PC-3 (cell line): ENCODE data around the gene IFNL1. TPM values are rescaled to one million over a fixed set of nuclear protein-coding genes. Genes with fewer than 3 reads are reported as not detected.
"Not testable (repeated sequence)": the region's sequence is repeated elsewhere in the genome, so short reads cannot be mapped to it uniquely, and the experiment has no call there.

Source experiments
- ATAC-seq: fragments of 200-7000 bp; cut with Tn5 transposase; 2 replicates; pipeline ENCODE4 v1.9.1; 2020; ENCODE audit warnings: mild to moderate bottlenecking, moderate library complexity
- BruUV-seq: library from RNA; stranded (reverse); fragments of 400-500 nt; replicated peaks from 2 replicates; lab custom pipeline; 2021; lab: Mats Ljungman, UMichigan
- CTCF ChIA-PET: fragments of 300-600 bp; sonication (Branson Sonifier 250); formaldehyde crosslinking; loops from one replicate; lab custom pipeline; 2022; ENCODE audit warnings: antibody characterized with exemption; lab: Charles Lee
- POLR2A ChIA-PET: fragments of 300-600 bp; sonication (Branson Sonifier 250); formaldehyde crosslinking; loops from one replicate; lab custom pipeline; 2022; ENCODE audit warnings: antibody characterized with exemption; ENCODE audit not compliant: unreplicated experiment; lab: Charles Lee
- DNase-seq: peaks from one replicate; pipeline ENCODE4 v3.0.0-alpha.2; 2015
- H2AFZ ChIP-seq: fragments of 300-600 bp; sonication (generic); 2 replicates; pipeline ENCODE4 v1.6.0; 2016; ENCODE audit warnings: antibody characterized with exemption, low read length
- H3F3A ChIP-seq: fragments of 300-600 bp; sonication (generic); one replicate; pipeline ENCODE4 v1.6.0; 2017; ENCODE audit warnings: antibody characterized with exemption, low read length, control low read depth, mild to moderate bottlenecking; ENCODE audit not compliant: unreplicated experiment
- H3K27ac ChIP-seq: fragments of 300-600 bp; sonication (generic); 2 replicates; pipeline ENCODE4 v1.5.1; 2016; ENCODE audit warnings: mild to moderate bottlenecking, low read length
- H3K27me3 ChIP-seq: fragments of 300-600 bp; sonication (generic); 2 replicates; pipeline ENCODE4 v1.6.1; 2016; ENCODE audit warnings: low read length, mixed read lengths
- H3K36me3 ChIP-seq: fragments of 300-600 bp; sonication (generic); 2 replicates; pipeline ENCODE4 v1.6.1; 2016; ENCODE audit warnings: low read depth, mixed run types, low read length, mixed read lengths
- H3K4me1 ChIP-seq: fragments of 300-600 bp; sonication (generic); 2 replicates; pipeline ENCODE4 v1.5.1; 2016; ENCODE audit warnings: low read length; ENCODE audit not compliant: insufficient read depth
- H3K4me2 ChIP-seq: fragments of 300-600 bp; sonication (generic); 2 replicates; pipeline ENCODE4 v1.6.0; 2016; ENCODE audit warnings: low read length
- H3K4me3 ChIP-seq: fragments of 300-600 bp; sonication (generic); 2 replicates; pipeline ENCODE4 v1.5.1; 2016; ENCODE audit warnings: mild to moderate bottlenecking, low read length, mixed read lengths
- H3K79me2 ChIP-seq: fragments of 300-600 bp; sonication (generic); 2 replicates; pipeline ENCODE4 v1.6.1; 2017; ENCODE audit warnings: low read length, mixed read lengths
- H3K9ac ChIP-seq: fragments of 300-600 bp; sonication (generic); 2 replicates; pipeline ENCODE4 v1.6.0; 2016; ENCODE audit warnings: mild to moderate bottlenecking, low read length
- H3K9me2 ChIP-seq: fragments of 300-600 bp; sonication (generic); replicated peaks from 2 replicates; pipeline ENCODE4 v1.6.1; 2016; ENCODE audit warnings: mixed run types, low read length, mixed read lengths
- H3K9me3 ChIP-seq: fragments of 300-600 bp; sonication (generic); 2 replicates; pipeline ENCODE4 v1.6.1; 2016; ENCODE audit warnings: low read length, mixed read lengths
- H4K20me1 ChIP-seq: fragments of 300-600 bp; sonication (generic); 2 replicates; pipeline ENCODE4 v1.6.1; 2016; ENCODE audit warnings: low read length, mixed read lengths
- EZH2 ChIP-seq: fragments of 300-600 bp; sonication (generic); IDR thresholded peaks from one replicate; pipeline ENCODE4 v1.6.1; 2017; ENCODE audit warnings: antibody characterized with exemption, mild to moderate bottlenecking, low read length; ENCODE audit not compliant: unreplicated experiment
- EZH2phosphoT487 ChIP-seq: fragments of 300-600 bp; sonication (generic); IDR thresholded peaks from 2 replicates; pipeline ENCODE4 v1.6.1; 2018; ENCODE audit warnings: mild to moderate bottlenecking, antibody characterized with exemption, low read length, borderline replicate concordance
- intact Hi-C: fragments of 100-400 bp; cut with micrococcal nuclease; formaldehyde crosslinking; loops from 2 replicates; pipeline ENCODE4 v1.9.0; 2023
- total RNA-seq: library from RNA; depleted of rRNA; stranded (reverse); fragments of >200 nt; gene quantifications from 2 replicates; pipeline ENCODE4 v1.2.3, GENCODE V29; 2014
- TF ChIP-seq, protein P1 (sequence below): fragments of 300-600 bp; sonication (generic); conservative IDR thresholded peaks from 2 replicates; pipeline ENCODE4 v1.5.1; 2017; ENCODE audit warnings: antibody characterized with exemption, low read depth, mild to moderate bottlenecking, low read length

Gene IFNL1
- total RNA-seq, 1 experiment from 2014 or later, result not detected

- Histone ChIP-seq H2AFZ (no peak overlapping the region), H3K4me1 (no peaks in the 10 kb centered on the region), H3F3A (no peaks in the 10 kb centered on the region), H4K20me1 (no peaks in the 10 kb centered on the region), H3K4me2 (no peak overlapping the region), H3K9me2 (no peaks in the 10 kb centered on the region), H3K27me3 (no peaks in the 10 kb centered on the region), H3K36me3 (no peaks in the 10 kb centered on the region), H3K9ac (no peak overlapping the region), H3K4me3 (no peak overlapping the region), H3K9me3 (no peaks in the 10 kb centered on the region), H3K27ac (no peak overlapping the region), H3K79me2 (no peaks in the 10 kb centered on the region)
- intact Hi-C loops, result no loop called here
- ATAC-seq (no peak), DNase-seq (no peak)
- TF ChIP-seq EZH2 (no peak), EZH2phosphoT487 (no peak)
- ChIA-PET POLR2A (no interaction called here), CTCF (no interaction called here)
- no TSS peak for BruUV-seq
Observed at GRCh38 chr19:39307046-39307821, 11.0 kb downstream of the IFNL1 start.

GRCh38 chr19:39307822-39308530 is 11.8 kb downstream of the IFNL1 start:
- intact Hi-C loops, result no loop called here
- H3K4me3 ChIP-seq, result no peak overlapping the region
- TF ChIP-seq EZH2phosphoT487 (no peak), EZH2 (no peak)
- TF ChIP-seq, protein P1, sequence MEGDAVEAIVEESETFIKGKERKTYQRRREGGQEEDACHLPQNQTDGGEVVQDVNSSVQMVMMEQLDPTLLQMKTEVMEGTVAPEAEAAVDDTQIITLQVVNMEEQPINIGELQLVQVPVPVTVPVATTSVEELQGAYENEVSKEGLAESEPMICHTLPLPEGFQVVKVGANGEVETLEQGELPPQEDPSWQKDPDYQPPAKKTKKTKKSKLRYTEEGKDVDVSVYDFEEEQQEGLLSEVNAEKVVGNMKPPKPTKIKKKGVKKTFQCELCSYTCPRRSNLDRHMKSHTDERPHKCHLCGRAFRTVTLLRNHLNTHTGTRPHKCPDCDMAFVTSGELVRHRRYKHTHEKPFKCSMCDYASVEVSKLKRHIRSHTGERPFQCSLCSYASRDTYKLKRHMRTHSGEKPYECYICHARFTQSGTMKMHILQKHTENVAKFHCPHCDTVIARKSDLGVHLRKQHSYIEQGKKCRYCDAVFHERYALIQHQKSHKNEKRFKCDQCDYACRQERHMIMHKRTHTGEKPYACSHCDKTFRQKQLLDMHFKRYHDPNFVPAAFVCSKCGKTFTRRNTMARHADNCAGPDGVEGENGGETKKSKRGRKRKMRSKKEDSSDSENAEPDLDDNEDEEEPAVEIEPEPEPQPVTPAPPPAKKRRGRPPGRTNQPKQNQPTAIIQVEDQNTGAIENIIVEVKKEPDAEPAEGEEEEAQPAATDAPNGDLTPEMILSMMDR, result no peak
- no peak overlapping the region for H3K9ac ChIP-seq
- POLR2A ChIA-PET, result no interaction called here
- H3K27me3 ChIP-seq, result no peaks in the 10 kb centered on the region
- no TSS peak for BruUV-seq
- no peaks in the 10 kb centered on the region for H3K36me3 ChIP-seq
- no peaks in the 10 kb centered on the region for H3K9me2 ChIP-seq
- no peak overlapping the region for H2AFZ ChIP-seq
- H3K9me3 ChIP-seq, result no peaks in the 10 kb centered on the region
- H4K20me1 ChIP-seq, result no peaks in the 10 kb centered on the region
- H3F3A ChIP-seq, result no peaks in the 10 kb centered on the region
- no peak overlapping the region for H3K4me2 ChIP-seq
- DNase-seq, result no peak
- H3K27ac ChIP-seq, result no peak overlapping the region
- H3K4me1 ChIP-seq, result no peaks in the 10 kb centered on the region
- H3K79me2 ChIP-seq, result no peaks in the 10 kb centered on the region
- CTCF ChIA-PET, result no interaction called here
- no peak for ATAC-seq

GRCh38 chr19:39308531-39309304 is 12.5 kb downstream of the IFNL1 start:
- TF ChIP-seq EZH2 (no peak), EZH2phosphoT487 (no peak)
- TF ChIP-seq, protein P1, result no peak
- CTCF ChIA-PET, result no interaction called here
- Histone ChIP-seq H3K9me3 (no peaks in the 10 kb centered on the region), H3K27ac (no peak overlapping the region), H3K79me2 (no peaks in the 10 kb centered on the region), H3K36me3 (no peaks in the 10 kb centered on the region), H3K27me3 (no peaks in the 10 kb centered on the region), H4K20me1 (no peaks in the 10 kb centered on the region), H3K9me2 (no peaks in the 10 kb centered on the region), H3K9ac (no peak overlapping the region), H3F3A (no peaks in the 10 kb centered on the region), H3K4me1 (no peaks in the 10 kb centered on the region), H2AFZ (no peak overlapping the region), H3K4me3 (no peak overlapping the region), H3K4me2 (no peak overlapping the region)
- no peak for DNase-seq
- intact Hi-C loops, result no loop called here
- ATAC-seq, result no peak
- BruUV-seq, result no TSS peak
- POLR2A ChIA-PET, result interaction anchor here (0.6 kb wide), 1 partner anchor 451 kb away, joined by 3 read pairs; no protein-coding TSS in a partner anchor

DNA sequence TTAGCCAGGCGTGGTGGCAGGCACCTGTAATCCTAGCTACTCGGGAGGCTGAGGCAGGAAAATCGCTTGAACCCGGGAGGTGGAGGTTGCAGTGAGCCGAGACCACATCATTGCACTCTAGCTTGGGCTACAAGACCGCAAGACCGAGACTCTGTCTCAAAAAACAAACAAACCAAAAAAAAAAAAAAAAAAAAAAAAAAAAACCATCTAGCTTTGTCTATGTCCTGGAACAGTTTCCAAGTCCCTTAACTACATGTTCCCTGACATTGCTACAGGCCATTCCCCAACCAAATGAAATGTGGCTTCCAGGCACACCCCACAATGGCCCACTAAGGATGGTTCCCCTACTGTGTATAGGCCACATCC is 13.1 kb downstream of the IFNL1 start:
- H3K9me2 ChIP-seq, H3K4me3 ChIP-seq, H3K4me2 ChIP-seq, BruUV-seq, H3K27ac ChIP-seq, H3K9ac ChIP-seq, H2AFZ ChIP-seq, H3K36me3 ChIP-seq, H3K79me2 ChIP-seq, CTCF ChIA-PET, H4K20me1 ChIP-seq, H3K27me3 ChIP-seq, intact Hi-C loops, DNase-seq, H3K9me3 ChIP-seq, H3F3A ChIP-seq, ATAC-seq, H3K4me1 ChIP-seq: not testable (repeated sequence)
- POLR2A ChIA-PET, result interaction anchor here (0.6 kb wide), 1 partner anchor 450 kb away, joined by 3 read pairs; no protein-coding TSS in a partner anchor
